GM21786 (cell line): Measurements from ENCODE around the gene CRB1.

Experiments
- ATAC-seq: cut with Tn5 transposase; IDR thresholded peaks from one replicate; pipeline ENCODE4 v1.9.1; 2021; ENCODE audit not compliant: unreplicated experiment

The CRB1 gene

GRCh38 chr1:197303463-197303862 is 35.4 kb downstream of the CRB1 start:
- ATAC-seq = no peak

DNA sequence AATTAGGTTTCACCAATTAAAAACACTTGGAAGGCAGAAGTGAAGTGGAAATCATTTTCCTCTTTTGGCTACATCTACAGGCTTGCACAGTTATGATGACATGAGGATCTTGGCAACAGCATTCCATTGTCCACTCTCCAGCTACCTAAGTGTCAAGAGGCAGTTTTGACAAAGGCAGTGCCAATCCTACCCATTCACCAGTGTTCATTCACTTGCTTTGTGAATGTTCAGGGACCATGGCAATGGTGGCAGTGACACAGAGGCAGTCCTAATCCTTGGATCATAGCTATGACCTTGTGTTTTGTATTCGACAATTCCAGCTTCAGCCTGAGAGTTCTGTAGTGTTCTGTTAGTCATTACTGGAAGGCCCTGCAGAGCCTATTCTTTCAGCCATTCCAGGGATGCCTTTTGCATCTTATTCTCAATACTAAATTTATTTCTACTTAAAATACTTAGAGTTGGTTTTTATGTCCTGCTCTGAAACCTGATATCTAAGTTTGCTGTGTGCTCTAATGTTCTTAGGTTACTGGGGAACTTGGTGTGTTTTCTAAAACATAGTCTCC is 36.7 kb downstream of the CRB1 start:
- no peak for ATAC-seq

GRCh38 chr1:197305925-197306324 is 37.9 kb downstream of the CRB1 start:
- ATAC-seq = no peak

GRCh38 chr1:197306381-197307062 is 38.5 kb downstream of the CRB1 start:
- no peak for ATAC-seq

- no peak for ATAC-seq
These were observed 39.1 kb downstream of the CRB1 start for GRCh38 chr1:197307136-197307535.

GRCh38 chr1:197307551-197307950 is 39.5 kb downstream of the CRB1 start:
- ATAC-seq = no peak

- ATAC-seq = no peak
These were observed 43.0 kb downstream of the CRB1 start for GRCh38 chr1:197311081-197311480.

- no peak for ATAC-seq
These were observed 44.1 kb downstream of the CRB1 start for GRCh38 chr1:197312163-197312562.

GRCh38 chr1:197313713-197314112 is 45.7 kb downstream of the CRB1 start:
- ATAC-seq = no peak

- ATAC-seq = no peak
These were observed 46.6 kb downstream of the CRB1 start for GRCh38 chr1:197314682-197315081.

DNA sequence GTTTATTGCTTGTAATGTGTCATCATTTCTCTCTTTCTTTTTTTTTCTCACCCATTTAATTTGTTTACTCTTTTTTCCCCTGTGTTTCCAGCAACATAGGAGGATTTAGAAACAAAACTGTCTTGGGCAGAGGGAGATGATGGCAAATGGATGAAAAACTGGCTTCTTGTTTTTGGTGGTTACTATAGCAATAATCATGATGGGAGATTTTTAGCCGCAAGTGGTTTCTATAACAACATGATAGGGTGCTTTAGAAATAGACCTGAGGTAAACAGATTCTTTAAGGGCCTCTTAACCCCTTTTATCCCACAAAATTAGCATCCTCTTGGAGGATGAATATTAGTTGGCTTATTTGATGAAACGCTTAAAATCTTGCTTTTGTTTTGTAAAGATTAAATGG is 51.6 kb downstream of the CRB1 start:
- ATAC-seq = no peak

- no peak for ATAC-seq
These were observed 53.0 kb downstream of the CRB1 start for GRCh38 chr1:197320991-197321531.

GRCh38 chr1:197321811-197322210 is 53.8 kb downstream of the CRB1 start:
- no peak for ATAC-seq

DNA sequence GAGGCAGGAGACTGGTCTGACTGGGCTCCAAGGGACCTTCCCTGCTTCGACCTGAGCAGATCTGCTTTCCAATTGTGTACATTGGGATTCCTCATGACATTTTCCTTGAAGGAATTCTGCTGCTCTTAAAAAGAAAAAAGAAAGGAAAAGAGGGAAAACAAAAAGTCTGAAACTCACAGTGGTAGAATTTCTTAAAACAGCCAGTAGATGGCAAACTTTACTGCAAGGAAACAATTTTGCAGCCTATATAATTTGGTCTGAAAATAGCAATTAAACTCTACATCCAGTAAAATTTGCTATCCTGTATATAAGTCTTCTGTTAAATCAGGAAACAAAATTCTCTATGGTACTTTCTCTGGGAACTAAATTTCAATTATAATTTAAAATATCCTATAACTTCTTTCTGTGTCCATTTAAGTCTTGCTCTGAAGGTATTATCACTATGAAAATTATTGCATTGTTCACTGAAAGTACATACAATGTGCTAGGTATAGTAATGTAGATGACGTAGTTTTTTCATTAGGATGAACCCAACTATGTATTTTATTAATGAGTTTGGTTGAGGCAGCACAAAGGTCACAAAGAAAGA is 59.8 kb downstream of the CRB1 start:
- ATAC-seq = no peak

DNA sequence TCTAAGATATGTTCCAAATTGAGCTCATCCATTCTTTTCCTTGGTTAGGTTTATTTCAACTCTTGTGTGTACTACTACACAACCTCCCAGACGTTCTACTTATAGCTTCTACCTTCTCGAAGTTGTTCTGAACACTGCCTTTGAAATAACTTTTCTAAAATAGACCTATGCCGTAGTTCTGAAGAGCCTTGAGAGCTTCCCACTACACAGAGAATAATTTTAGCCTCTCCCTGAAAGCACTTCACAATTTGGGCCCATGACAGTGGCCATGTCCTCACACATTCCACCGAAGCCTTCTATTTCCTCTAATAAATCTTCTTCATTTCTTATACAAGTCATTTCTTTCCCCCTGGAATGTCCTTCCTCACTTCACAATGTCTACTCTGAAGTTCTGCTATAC is 62.2 kb downstream of the CRB1 start:
- no peak for ATAC-seq

DNA sequence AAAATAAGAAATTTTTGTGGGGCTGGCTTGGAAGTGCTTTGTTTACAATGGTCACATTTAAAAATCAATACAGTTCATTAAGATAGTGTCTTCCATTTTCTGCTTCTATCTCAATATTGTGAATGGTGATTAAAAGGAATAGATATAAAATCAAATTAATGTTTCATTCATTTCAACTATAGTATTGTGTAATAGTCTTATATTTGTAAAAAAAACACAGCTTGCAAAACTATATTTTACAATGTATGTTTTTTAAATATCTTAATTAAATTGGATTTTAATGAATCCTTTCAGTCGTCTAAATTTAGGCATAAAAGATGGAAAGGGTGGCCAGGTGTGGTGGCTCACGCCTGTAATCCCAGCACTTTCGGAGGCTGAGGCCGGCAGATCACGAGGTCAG is 63.5 kb downstream of the CRB1 start:
- ATAC-seq = no peak

DNA sequence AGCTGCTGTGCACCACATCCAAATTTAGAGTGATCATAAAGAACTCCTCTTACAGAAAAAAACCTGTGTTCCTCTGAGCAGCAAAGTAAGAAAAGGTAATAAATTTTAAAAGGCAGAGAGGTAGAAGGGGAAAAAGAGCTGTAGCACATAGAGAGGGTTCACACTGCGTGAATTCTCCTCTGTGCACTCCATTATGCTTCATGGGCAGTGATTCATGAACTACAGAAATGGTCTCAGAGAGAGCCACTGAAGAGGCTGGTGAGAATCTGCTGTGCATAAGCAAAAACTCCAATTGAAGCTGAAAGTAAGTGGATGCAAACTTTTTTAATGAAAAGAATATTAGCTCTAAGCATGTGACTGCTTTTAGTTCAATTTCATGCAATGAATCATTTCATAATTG is 65.0 kb downstream of the CRB1 start:
- ATAC-seq = no peak

DNA sequence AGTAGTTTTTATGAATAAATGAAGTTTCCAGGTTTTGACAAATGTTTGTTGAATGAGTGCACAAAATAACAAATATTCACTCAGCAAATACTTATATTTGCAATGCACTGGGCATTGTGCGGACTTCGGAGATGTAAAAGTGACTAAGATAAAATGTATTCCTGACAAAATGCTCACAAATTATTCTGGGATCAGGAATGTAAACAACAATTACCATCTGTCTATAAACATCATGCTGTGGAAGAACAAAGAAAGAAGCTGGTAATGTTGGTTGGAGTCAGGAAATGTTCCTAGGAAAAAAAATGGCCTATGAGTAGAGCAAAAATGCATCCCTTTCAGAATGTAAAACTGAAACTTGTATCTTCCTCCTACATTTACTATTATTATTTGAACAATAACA is 68.5 kb downstream of the CRB1 start:
- no peak for ATAC-seq

GRCh38 chr1:197339106-197340060 is 71.3 kb downstream of the CRB1 start:
- ATAC-seq = no peak

- no peak for ATAC-seq
These were observed 73.6 kb downstream of the CRB1 start for GRCh38 chr1:197341626-197342025.

GRCh38 chr1:197342044-197342565 is 74.1 kb downstream of the CRB1 start:
- no peak for ATAC-seq
